HEK293 (cell line): Measurements from ENCODE around the gene CSRP1.

Experiments
- BCL6B ChIP-seq: fragments of 450-650 bp; formaldehyde crosslinking; IDR thresholded peaks from 2 replicates; pipeline ENCODE4 v1.5.1; 2017; ENCODE audit warnings: missing biosample characterization, missing genetic modification characterization
- KLF9 ChIP-seq: fragments of 450-650 bp; formaldehyde crosslinking; IDR thresholded peaks from 2 replicates; pipeline ENCODE4 v1.5.1; 2016; ENCODE audit warnings: missing biosample characterization, missing genetic modification characterization, low read depth
- PRDM10 ChIP-seq: fragments of 450-650 bp; formaldehyde crosslinking; IDR thresholded peaks from 2 replicates; pipeline ENCODE4 v1.5.1; 2016; ENCODE audit warnings: missing biosample characterization, missing genetic modification characterization
- RBAK ChIP-seq: fragments of 450-650 bp; formaldehyde crosslinking; IDR thresholded peaks from 2 replicates; pipeline ENCODE4 v1.5.1; 2016; ENCODE audit warnings: missing biosample characterization, missing genetic modification characterization
- REST ChIP-seq: fragments of 450-650 bp; formaldehyde crosslinking; IDR thresholded peaks from 2 replicates; pipeline ENCODE4 v1.5.1; 2016; ENCODE audit warnings: missing biosample characterization, missing genetic modification characterization
- SP2 ChIP-seq: fragments of 450-650 bp; formaldehyde crosslinking; IDR thresholded peaks from 2 replicates; pipeline ENCODE4 v1.5.1; 2016; ENCODE audit warnings: missing biosample characterization, missing genetic modification characterization
- TRIM28 ChIP-seq: IDR thresholded peaks from 2 replicates; pipeline ENCODE4 v1.6.1; 2011; ENCODE audit warnings: low read length, control low read depth, borderline replicate concordance
- ZBTB1 ChIP-seq: fragments of 450-650 bp; formaldehyde crosslinking; IDR thresholded peaks from 2 replicates; pipeline ENCODE4 v1.5.1; 2016; ENCODE audit warnings: missing biosample characterization, missing genetic modification characterization
- ZNF121 ChIP-seq: fragments of 450-650 bp; formaldehyde crosslinking; IDR thresholded peaks from 2 replicates; pipeline ENCODE4 v1.5.1; 2016; ENCODE audit warnings: missing biosample characterization, missing genetic modification characterization
- ZNF146 ChIP-seq: fragments of 450-650 bp; formaldehyde crosslinking; IDR thresholded peaks from 2 replicates; pipeline ENCODE4 v1.5.1; 2016; ENCODE audit warnings: missing biosample characterization, missing genetic modification characterization
- ZNF169 ChIP-seq: fragments of 450-650 bp; formaldehyde crosslinking; IDR thresholded peaks from 2 replicates; pipeline ENCODE4 v1.5.1; 2016; ENCODE audit warnings: missing biosample characterization, missing genetic modification characterization
- ZNF24 ChIP-seq: fragments of 450-650 bp; formaldehyde crosslinking; IDR thresholded peaks from 2 replicates; pipeline ENCODE4 v1.5.1; 2016; ENCODE audit warnings: missing biosample characterization, missing genetic modification characterization
- ZNF274 ChIP-seq, 2 experiments: fragments of 200-500 bp in 1 of 2; fragments of 450-650 bp in 1 of 2; sonication (Bioruptor generic) in 1 of 2; formaldehyde crosslinking in 1 of 2; IDR thresholded peaks; 2 replicates each; pipeline versions ENCODE4 v1.5.1 to v1.6.1; 2014 to 2016; ENCODE audit warnings: borderline replicate concordance in 1 of 2, inconsistent platforms in 1 of 2, low read length in 1 of 2, missing biosample characterization in 1 of 2, missing genetic modification characterization in 1 of 2
- ZNF366 ChIP-seq: fragments of 450-650 bp; formaldehyde crosslinking; conservative IDR thresholded peaks from 2 replicates; pipeline ENCODE4 v1.5.1; 2016; ENCODE audit warnings: missing biosample characterization, missing genetic modification characterization
- ZNF48 ChIP-seq: fragments of 450-650 bp; formaldehyde crosslinking; IDR thresholded peaks from 2 replicates; pipeline ENCODE4 v1.5.1; 2016; ENCODE audit warnings: missing biosample characterization, missing genetic modification characterization
- ZNF529 ChIP-seq: fragments of 450-650 bp; formaldehyde crosslinking; IDR thresholded peaks from 2 replicates; pipeline ENCODE4 v1.5.1; 2017; ENCODE audit warnings: missing genetic modification characterization, missing biosample characterization; ENCODE audit not compliant: insufficient replicate concordance
- ZNF571 ChIP-seq: fragments of 450-650 bp; formaldehyde crosslinking; IDR thresholded peaks from 2 replicates; pipeline ENCODE4 v1.5.0; 2017; ENCODE audit warnings: missing biosample characterization, missing genetic modification characterization
- ZNF580 ChIP-seq: fragments of 450-650 bp; formaldehyde crosslinking; IDR thresholded peaks from 2 replicates; pipeline ENCODE4 v1.5.1; 2016; ENCODE audit warnings: missing biosample characterization, missing genetic modification characterization
- ZNF701 ChIP-seq: fragments of 450-650 bp; formaldehyde crosslinking; IDR thresholded peaks from 2 replicates; pipeline ENCODE4 v1.5.1; 2016; ENCODE audit warnings: missing biosample characterization, missing genetic modification characterization
- ZNF785 ChIP-seq: fragments of 450-650 bp; formaldehyde crosslinking; IDR thresholded peaks from 2 replicates; pipeline ENCODE4 v1.5.1; 2016; ENCODE audit warnings: missing biosample characterization, missing genetic modification characterization
- ZSCAN16 ChIP-seq: fragments of 450-650 bp; formaldehyde crosslinking; IDR thresholded peaks from 2 replicates; pipeline ENCODE4 v1.5.1; 2016; ENCODE audit warnings: missing biosample characterization, missing genetic modification characterization
- TF ChIP-seq, protein P1 (sequence below): fragments of 450-650 bp; formaldehyde crosslinking; IDR thresholded peaks from 2 replicates; pipeline ENCODE4 v1.5.1; 2016; ENCODE audit warnings: missing biosample characterization, missing genetic modification characterization

Gene CSRP1

DNA sequence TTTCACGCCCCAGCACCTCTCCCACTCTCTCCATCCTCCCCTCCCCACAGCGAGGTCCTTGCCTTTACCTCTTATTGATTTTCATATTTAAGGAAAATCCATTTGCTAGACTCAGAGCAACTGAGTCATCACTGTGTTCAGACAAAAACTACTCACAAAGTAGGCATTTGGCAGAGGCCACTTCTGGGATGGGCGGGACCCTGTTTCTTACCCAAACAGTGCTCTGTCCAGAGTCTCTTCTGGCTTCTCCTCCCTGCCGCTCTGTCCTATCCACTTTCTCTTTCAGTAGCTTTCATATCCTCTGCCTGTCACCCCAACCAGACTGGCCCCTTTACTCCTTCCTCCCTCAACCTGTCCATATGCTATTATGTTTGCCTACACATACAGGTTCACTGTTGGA lies 29.6 kb upstream of the CSRP1 start (continued):
- TF ChIP-seq PRDM10 (tag by site-specific recombination) (peak; percentile 57), BCL6B (tag by site-specific recombination) (no peak), KLF9 (tag by site-specific recombination) (no peak), ZNF571 (tag by site-specific recombination) (no peak), ZNF701 (no peak), ZNF48 (tag by site-specific recombination) (no peak), REST (tag by site-specific recombination) (peak; percentile 77), ZNF274 (IDR thresholded peaks at IDR 0.05; ENCODE audit: low read length) (no peak), ZNF274 (tag by site-specific recombination; IDR thresholded peaks at IDR 0.05; ENCODE audit: borderline replicate concordance) (no peak), RBAK (tag by site-specific recombination) (no peak), ZNF169 (tag by site-specific recombination) (no peak), SP2 (peak; percentile 22; the same call in 1 of the 2 replicates), ZNF146 (tag by site-specific recombination) (no peak), ZNF24 (tag by site-specific recombination) (no peak), ZNF785 (tag by site-specific recombination) (no peak), ZNF121 (no peak), ZSCAN16 (no peak), ZNF529 (tag by site-specific recombination) (no peak), TRIM28 (no peak), ZNF366 (tag by site-specific recombination) (0 out of 2 replicates have a peak, but pooled peaks have one; percentile 11), ZNF580 (tag by site-specific recombination) (no peak), ZBTB1 (no peak)
- TF ChIP-seq, protein P1, sequence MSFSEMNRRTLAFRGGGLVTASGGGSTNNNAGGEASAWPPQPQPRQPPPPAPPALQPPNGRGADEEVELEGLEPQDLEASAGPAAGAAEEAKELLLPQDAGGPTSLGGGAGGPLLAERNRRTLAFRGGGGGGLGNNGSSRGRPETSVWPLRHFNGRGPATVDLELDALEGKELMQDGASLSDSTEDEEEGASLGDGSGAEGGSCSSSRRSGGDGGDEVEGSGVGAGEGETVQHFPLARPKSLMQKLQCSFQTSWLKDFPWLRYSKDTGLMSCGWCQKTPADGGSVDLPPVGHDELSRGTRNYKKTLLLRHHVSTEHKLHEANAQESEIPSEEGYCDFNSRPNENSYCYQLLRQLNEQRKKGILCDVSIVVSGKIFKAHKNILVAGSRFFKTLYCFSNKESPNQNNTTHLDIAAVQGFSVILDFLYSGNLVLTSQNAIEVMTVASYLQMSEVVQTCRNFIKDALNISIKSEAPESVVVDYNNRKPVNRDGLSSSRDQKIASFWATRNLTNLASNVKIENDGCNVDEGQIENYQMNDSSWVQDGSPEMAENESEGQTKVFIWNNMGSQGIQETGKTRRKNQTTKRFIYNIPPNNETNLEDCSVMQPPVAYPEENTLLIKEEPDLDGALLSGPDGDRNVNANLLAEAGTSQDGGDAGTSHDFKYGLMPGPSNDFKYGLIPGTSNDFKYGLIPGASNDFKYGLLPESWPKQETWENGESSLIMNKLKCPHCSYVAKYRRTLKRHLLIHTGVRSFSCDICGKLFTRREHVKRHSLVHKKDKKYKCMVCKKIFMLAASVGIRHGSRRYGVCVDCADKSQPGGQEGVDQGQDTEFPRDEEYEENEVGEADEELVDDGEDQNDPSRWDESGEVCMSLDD (tag by site-specific recombination), result no peak
